Testis (tissue), 3 donors: ENCODE results near the gene MED12L. TPM values are rescaled to one million over a fixed set of nuclear protein-coding genes. Genes with fewer than 3 reads are reported as not detected.

Experiments used
- DNase-seq: peaks from one replicate; pipeline ENCODE4 v3.0.0-alpha.2; 2019
- H3K27ac ChIP-seq, 2 donors: fragments of 200-600 bp; sonication (generic); one replicate each; pipeline ENCODE4 v1.5.1; 2019
- H3K27me3 ChIP-seq: fragments of 200-600 bp; sonication (generic); one replicate; pipeline ENCODE4 v1.5.1; 2019
- H3K36me3 ChIP-seq: fragments of 200-600 bp; sonication (generic); one replicate; pipeline ENCODE4 v1.5.1; 2017; ENCODE audit warnings: low read depth; ENCODE audit errors: missing control alignments
- H3K4me1 ChIP-seq: fragments of 200-600 bp; sonication (generic); one replicate; pipeline ENCODE4 v1.5.1; 2019
- H3K4me3 ChIP-seq, 2 donors: fragments of 200-600 bp; sonication (generic); one replicate each; pipeline ENCODE4 v1.5.1; 2017 to 2019
- H3K9me3 ChIP-seq: fragments of 200-600 bp; sonication (generic); one replicate; pipeline ENCODE4 v1.5.1; 2017
- CTCF ChIP-seq, 3 experiments: fragments of 450-650 bp in 2 of 3; fragments of 200-600 bp in 1 of 3; sonication (generic) in 1 of 3; IDR thresholded peaks; one replicate each; pipeline ENCODE4 v1.5.1; 2016 to 2019; ENCODE audit warnings: antibody characterized with exemption in 3 of 3, mild to moderate bottlenecking in 2 of 3, moderate library complexity in 1 of 3
- POLR2A ChIP-seq: fragments of 450-650 bp; IDR thresholded peaks from one replicate; pipeline ENCODE4 v1.6.1; 2017; ENCODE audit warnings: antibody characterized with exemption, mild to moderate bottlenecking, moderate library complexity
- WGBS, 2 donors: methylation state at CpG; one replicate each; pipeline ENCODE4 v1.1.5; 2018; 5-methylcytosine and 5-hydroxymethylcytosine counted together
- intact Hi-C: fragments of 100-400 bp; cut with DNase I; formaldehyde crosslinking; loops from one replicate; pipeline ENCODE4 v1.15.1; 2023; ENCODE audit warnings: low total_unique reads
- polyA plus RNA-seq: library from polyadenylated mRNA; stranded (reverse); fragments of 350-450 nt; fragmentation: Illumina TruSeq; extraction: RNeasy Lipid Tissue Mini Kit (QIAGEN cat#74804); gene quantifications from one replicate; pipeline ENCODE4 v1.2.3, GENCODE V29; 2014; ENCODE audit warnings: low read depth, low replicate concordance; ENCODE audit not compliant: insufficient read depth
- total RNA-seq, 2 donors: library from RNA; depleted of rRNA; stranded (reverse); fragments of >200 nt; gene quantifications; one replicate each; pipeline ENCODE4 v1.2.3, GENCODE V29; 2016

MED12L gene
- total and polyA plus RNA-seq, 3 donors from 2014 or later = 10.3 to 18.5 (median 10.4) TPM

GRCh38 chr3:151197981-151198767, 112.7 kb downstream of the MED12L start:
- intact Hi-C loops = no loop called here
- no peaks in the 10 kb centered on the region for H3K36me3 ChIP-seq
- no peak overlapping the region for H3K4me3 ChIP-seq
- no peaks in the 10 kb centered on the region for H3K9me3 ChIP-seq
- no peaks in the 10 kb centered on the region for H3K27me3 ChIP-seq
- 90 to 93% methylated on average over 6 of the region's 6 CpGs for WGBS, 2 donors
- no peak for DNase-seq
- no peaks in the 10 kb centered on the region for H3K4me1 ChIP-seq
- no peak for TF ChIP-seq CTCF (IDR thresholded peaks at IDR 0.05)
- no peak for TF ChIP-seq POLR2A
- no peak overlapping the region for H3K27ac ChIP-seq

- no peak for DNase-seq
- intact Hi-C loops = no loop called here
- no peaks in the 10 kb centered on the region for H3K27me3 ChIP-seq
- 92 to 98% methylated on average over 5 of the region's 5 CpGs for WGBS, 2 donors
- H3K4me3 ChIP-seq = no peak overlapping the region
- H3K9me3 ChIP-seq = no peaks in the 10 kb centered on the region
- H3K36me3 ChIP-seq = no peaks in the 10 kb centered on the region
- H3K27ac ChIP-seq = no peak overlapping the region
- TF ChIP-seq POLR2A (no peak), CTCF (IDR thresholded peaks at IDR 0.05) (no peak)
- no peaks in the 10 kb centered on the region for H3K4me1 ChIP-seq
These were observed 113.4 kb downstream of the MED12L start for GRCh38 chr3:151198849-151199248.

- Histone ChIP-seq H3K4me3 (no peak overlapping the region), H3K36me3 (no peaks in the 10 kb centered on the region), H3K27ac (no peak overlapping the region), H3K27me3 (no peaks in the 10 kb centered on the region), H3K9me3 (no peaks in the 10 kb centered on the region), H3K4me1 (no peaks in the 10 kb centered on the region)
- DNase-seq = no peak
- intact Hi-C loops = no loop called here
- WGBS, 2 donors = 91 to 92% methylated on average over 4 of the region's 4 CpGs
- TF ChIP-seq CTCF (IDR thresholded peaks at IDR 0.05) (no peak), POLR2A (no peak)
These were observed 114.3 kb downstream of the MED12L start for GRCh38 chr3:151199554-151200438.

- Histone ChIP-seq H3K36me3 (no peaks in the 10 kb centered on the region), H3K27ac (no peak overlapping the region), H3K27me3 (no peaks in the 10 kb centered on the region), H3K4me3 (no peak overlapping the region), H3K9me3 (no peaks in the 10 kb centered on the region), H3K4me1 (no peaks in the 10 kb centered on the region)
- 68 to 69% methylated on average over 2 of the region's 2 CpGs for WGBS, 2 donors
- TF ChIP-seq CTCF (IDR thresholded peaks at IDR 0.05) (no peak), POLR2A (no peak)
- intact Hi-C loops = no loop called here
- DNase-seq = no peak
These were observed 115.1 kb downstream of the MED12L start for GRCh38 chr3:151200586-151200985.
